HepG2 (cell line): ENCODE results near the gene ASIC3. TPM values are rescaled to one million over a fixed set of nuclear protein-coding genes. Genes with fewer than 3 reads are reported as not detected.
A peak's percentile ranks its signal among the peaks of the same experiment; 100 is the strongest.

Experiments used
- AGO2 ChIP-seq: fragments of 200-400 bp; formaldehyde crosslinking; optimal IDR thresholded peaks from 2 replicates; pipeline ENCODE3; 2017; ENCODE audit warnings: mild to moderate bottlenecking, low read depth, low read length, moderate library complexity
- EED ChIP-seq: sonication (generic); formaldehyde crosslinking; IDR thresholded peaks from 2 replicates; pipeline ENCODE4 v1.5.0; 2020; ENCODE audit warnings: mild to moderate bottlenecking, missing genetic modification reagents
- EHMT2 ChIP-seq: fragments of 200-600 bp; sonication (generic); IDR thresholded peaks from 2 replicates; pipeline ENCODE4 v1.7.0; 2017; ENCODE audit warnings: antibody characterized with exemption, low read depth, low read length, borderline replicate concordance
- HMG20A ChIP-seq: IDR thresholded peaks from 2 replicates; pipeline ENCODE4 v1.6.1; 2016; ENCODE audit warnings: borderline replicate concordance
- MEIS2 ChIP-seq: sonication (generic); formaldehyde crosslinking; IDR thresholded peaks from 2 replicates; pipeline ENCODE4 v1.9.0; 2021; ENCODE audit warnings: mild to moderate bottlenecking, missing genetic modification reagents
- MTF2 ChIP-seq: sonication (generic); formaldehyde crosslinking; IDR thresholded peaks from 2 replicates; pipeline ENCODE4 v1.5.0; 2020; ENCODE audit warnings: missing genetic modification reagents, borderline replicate concordance
- NFKB2 ChIP-seq: sonication (generic); formaldehyde crosslinking; IDR thresholded peaks from 2 replicates; pipeline ENCODE4 v1.4.0; 2020; ENCODE audit warnings: missing genetic modification reagents, borderline replicate concordance
- PTBP1 ChIP-seq: fragments of 200-400 bp; formaldehyde crosslinking; IDR thresholded peaks from 2 replicates; pipeline ENCODE4 v1.6.1; 2018; ENCODE audit warnings: low read length, low read depth; ENCODE audit not compliant: poor library complexity, severe bottlenecking
- RARA ChIP-seq: IDR thresholded peaks from 2 replicates; pipeline ENCODE4 v1.6.1; 2016; ENCODE audit warnings: missing genetic modification reagents, missing compliant biosample characterization
- RBM39 ChIP-seq: fragments of 200-400 bp; formaldehyde crosslinking; IDR thresholded peaks from one replicate; pipeline ENCODE4 v1.6.1; 2018; ENCODE audit warnings: antibody characterized with exemption, mild to moderate bottlenecking, low read depth, low read length; ENCODE audit not compliant: poor library complexity, severe bottlenecking
- RNF2 ChIP-seq: fragments of 450-650 bp; conservative IDR thresholded peaks from 2 replicates; pipeline ENCODE4 v1.6.1; 2016; ENCODE audit warnings: low read depth
- SSRP1 ChIP-seq: IDR thresholded peaks from 2 replicates; pipeline ENCODE4 v1.6.1; 2016; ENCODE audit warnings: control low read depth
- TBP ChIP-seq: sonication (generic); formaldehyde crosslinking; IDR thresholded peaks from 2 replicates; pipeline ENCODE4 v1.5.0; 2020; ENCODE audit warnings: missing genetic modification reagents
- ZFP36 ChIP-seq: fragments of 150-350 bp; IDR thresholded peaks from 2 replicates; pipeline ENCODE4 v1.6.1; 2018; ENCODE audit warnings: borderline replicate concordance, low read length, low read depth; ENCODE audit not compliant: partially characterized antibody
- ZNF264 ChIP-seq: sonication (generic); formaldehyde crosslinking; IDR thresholded peaks from 2 replicates; pipeline ENCODE4 v1.4.0; 2020; ENCODE audit warnings: missing genetic modification reagents
- ZNF30 ChIP-seq: sonication (generic); formaldehyde crosslinking; IDR thresholded peaks from 2 replicates; pipeline ENCODE4 v1.5.0; 2020; ENCODE audit warnings: mild to moderate bottlenecking, missing genetic modification reagents
- ZNF430 ChIP-seq: sonication (generic); formaldehyde crosslinking; IDR thresholded peaks from 2 replicates; pipeline ENCODE4 v1.9.0; 2021; ENCODE audit warnings: mild to moderate bottlenecking, missing genetic modification reagents
- ZNF790 ChIP-seq: sonication (generic); formaldehyde crosslinking; IDR thresholded peaks from 2 replicates; pipeline ENCODE4 v1.8.0; 2022; ENCODE audit warnings: missing genetic modification reagents, mild to moderate bottlenecking, borderline replicate concordance
- polyA plus RNA-seq, 8 experiments: library from polyadenylated mRNA; depleted of rRNA in 3 of 8; stranded (reverse) in 7 of 8; unstranded in 1 of 8; fragments of >200 nt; fragmentation: Illumina TruSeq in 4 of 8; extraction: Trizol in 4 of 8; gene quantifications; 2 replicates each; pipeline versions ENCODE4 v1.2.1 to v1.2.3, GENCODE V29; 2011 to 2016; ENCODE audit warnings: low read depth in 4 of 8, missing spikeins in 1 of 8, mixed read lengths in 1 of 8; ENCODE audit not compliant: insufficient read depth in 1 of 8
- total RNA-seq, 5 experiments: library from RNA; depleted of rRNA; stranded (reverse); fragments of >200 nt; fragmentation: Illumina TruSeq; extraction: Trizol; gene quantifications; 2 replicates each; pipeline ENCODE4 v1.2.3, GENCODE V29; 2016; ENCODE audit warnings: low read depth in 1 of 5
- TF ChIP-seq, protein P1 (sequence below), 2 experiments: sonication (generic) in 1 of 2; formaldehyde crosslinking in 1 of 2; IDR thresholded peaks; 2 replicates each; pipeline versions ENCODE4 v1.5.1 to v1.6.1; 2011 to 2020; ENCODE audit warnings: borderline replicate concordance in 1 of 2, low read depth in 1 of 2, low read length in 1 of 2, mild to moderate bottlenecking in 1 of 2, missing genetic modification reagents in 1 of 2, moderate library complexity in 1 of 2
- TF ChIP-seq, protein P2 (sequence below): sonication (generic); formaldehyde crosslinking; IDR thresholded peaks from 2 replicates; pipeline ENCODE4 v1.4.0; 2020; ENCODE audit warnings: missing genetic modification reagents
- TF ChIP-seq, protein P3 (sequence below): sonication (generic); formaldehyde crosslinking; IDR thresholded peaks from 2 replicates; pipeline ENCODE4 v1.8.1; 2023; ENCODE audit warnings: missing genetic modification reagents, inconsistent platforms, borderline replicate concordance
- TF ChIP-seq, protein P4 (sequence below): sonication (generic); formaldehyde crosslinking; IDR thresholded peaks from 2 replicates; pipeline ENCODE4 v1.4.0; 2020; ENCODE audit warnings: missing genetic modification reagents
- TF ChIP-seq, protein P5 (sequence below): sonication (generic); formaldehyde crosslinking; IDR thresholded peaks from 2 replicates; pipeline ENCODE4 v1.8.0; 2022; ENCODE audit warnings: mild to moderate bottlenecking, missing genetic modification reagents; ENCODE audit not compliant: insufficient replicate concordance

The ASIC3 gene
- total and polyA plus RNA-seq, 2 of the 13 experiments (the other 11 are each of a cell fraction or from before 2014, with no cell fraction given) = 0.51 TPM; not detected in 1

DNA sequence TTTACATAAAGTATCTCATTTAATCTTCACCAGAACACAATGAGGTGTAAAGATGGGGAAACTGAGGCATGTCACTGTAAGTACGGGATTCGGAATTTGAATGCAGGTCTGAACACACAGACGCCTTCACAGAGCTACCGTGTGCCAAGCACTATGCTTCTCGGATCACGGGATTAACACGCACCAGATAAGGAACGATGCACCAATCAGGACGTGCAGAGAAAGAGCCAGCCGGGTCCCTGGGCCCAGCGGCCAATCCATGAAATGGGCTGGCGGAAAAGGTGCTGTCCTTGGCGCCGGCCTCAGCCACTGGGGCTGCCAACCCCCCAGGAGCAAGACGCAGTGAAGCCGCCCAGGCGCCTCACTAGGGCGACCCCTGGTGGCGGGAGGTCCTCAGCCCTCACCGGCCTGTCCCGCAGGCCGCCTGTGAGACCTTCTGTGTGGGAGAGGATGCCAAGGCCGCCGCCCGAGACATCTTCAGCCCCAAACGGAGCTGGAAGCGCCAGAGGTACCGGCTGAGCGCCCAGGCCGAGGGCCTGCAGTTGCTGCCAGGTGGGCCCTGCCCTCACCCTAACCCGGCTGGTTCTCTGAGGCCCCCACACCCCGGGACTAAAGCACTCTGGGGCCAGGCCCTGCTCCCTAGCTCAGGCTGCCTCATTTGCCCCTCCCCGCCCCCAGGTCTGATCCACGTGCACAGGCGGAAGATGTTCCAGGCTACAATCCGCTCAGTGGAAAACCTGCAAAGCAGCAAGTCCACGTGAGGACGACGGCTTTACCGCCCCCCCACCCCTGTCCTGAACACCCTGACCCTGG is 39.6 kb upstream of the ASIC3 start (continued):
- TF ChIP-seq, protein P1, sequence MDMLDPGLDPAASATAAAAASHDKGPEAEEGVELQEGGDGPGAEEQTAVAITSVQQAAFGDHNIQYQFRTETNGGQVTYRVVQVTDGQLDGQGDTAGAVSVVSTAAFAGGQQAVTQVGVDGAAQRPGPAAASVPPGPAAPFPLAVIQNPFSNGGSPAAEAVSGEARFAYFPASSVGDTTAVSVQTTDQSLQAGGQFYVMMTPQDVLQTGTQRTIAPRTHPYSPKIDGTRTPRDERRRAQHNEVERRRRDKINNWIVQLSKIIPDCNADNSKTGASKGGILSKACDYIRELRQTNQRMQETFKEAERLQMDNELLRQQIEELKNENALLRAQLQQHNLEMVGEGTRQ (IDR thresholded peaks at IDR 0.05; ENCODE audit: low read depth, low read length) = no peak
- TF ChIP-seq, protein P1 (CRISPR knock-in tag; IDR thresholded peaks at IDR 0.05; ENCODE audit: borderline replicate concordance) = no peak
- no peak for TF ChIP-seq MTF2
- 0 out of 2 replicates have a peak, but pooled peaks have one; percentile 16 for TF ChIP-seq ZNF264
- TF ChIP-seq HMG20A (CRISPR knock-in tag) = 0 out of 2 replicates have a peak, but pooled peaks have one; percentile 18
- TF ChIP-seq SSRP1 = no peak
- TF ChIP-seq EED (CRISPR knock-in tag) = no peak
- TF ChIP-seq, protein P2, sequence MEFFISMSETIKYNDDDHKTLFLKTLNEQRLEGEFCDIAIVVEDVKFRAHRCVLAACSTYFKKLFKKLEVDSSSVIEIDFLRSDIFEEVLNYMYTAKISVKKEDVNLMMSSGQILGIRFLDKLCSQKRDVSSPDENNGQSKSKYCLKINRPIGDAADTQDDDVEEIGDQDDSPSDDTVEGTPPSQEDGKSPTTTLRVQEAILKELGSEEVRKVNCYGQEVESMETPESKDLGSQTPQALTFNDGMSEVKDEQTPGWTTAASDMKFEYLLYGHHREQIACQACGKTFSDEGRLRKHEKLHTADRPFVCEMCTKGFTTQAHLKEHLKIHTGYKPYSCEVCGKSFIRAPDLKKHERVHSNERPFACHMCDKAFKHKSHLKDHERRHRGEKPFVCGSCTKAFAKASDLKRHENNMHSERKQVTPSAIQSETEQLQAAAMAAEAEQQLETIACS = no peak
- TF ChIP-seq, protein P3, sequence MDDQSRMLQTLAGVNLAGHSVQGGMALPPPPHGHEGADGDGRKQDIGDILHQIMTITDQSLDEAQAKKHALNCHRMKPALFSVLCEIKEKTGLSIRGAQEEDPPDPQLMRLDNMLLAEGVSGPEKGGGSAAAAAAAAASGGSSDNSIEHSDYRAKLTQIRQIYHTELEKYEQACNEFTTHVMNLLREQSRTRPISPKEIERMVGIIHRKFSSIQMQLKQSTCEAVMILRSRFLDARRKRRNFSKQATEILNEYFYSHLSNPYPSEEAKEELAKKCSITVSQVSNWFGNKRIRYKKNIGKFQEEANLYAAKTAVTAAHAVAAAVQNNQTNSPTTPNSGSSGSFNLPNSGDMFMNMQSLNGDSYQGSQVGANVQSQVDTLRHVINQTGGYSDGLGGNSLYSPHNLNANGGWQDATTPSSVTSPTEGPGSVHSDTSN = no peak
- TF ChIP-seq EHMT2 = no peak
- TF ChIP-seq TBP (CRISPR knock-in tag) = no peak
- no peak for TF ChIP-seq ZNF430
- no peak for TF ChIP-seq ZNF790 (CRISPR knock-in tag)
- peak; percentile 28; the same call in 1 of the 2 replicates for TF ChIP-seq NFKB2 (CRISPR knock-in tag)
- no peak for TF ChIP-seq ZNF30 (CRISPR knock-in tag)
- peak; percentile 28 for TF ChIP-seq RARA
- TF ChIP-seq, protein P4, sequence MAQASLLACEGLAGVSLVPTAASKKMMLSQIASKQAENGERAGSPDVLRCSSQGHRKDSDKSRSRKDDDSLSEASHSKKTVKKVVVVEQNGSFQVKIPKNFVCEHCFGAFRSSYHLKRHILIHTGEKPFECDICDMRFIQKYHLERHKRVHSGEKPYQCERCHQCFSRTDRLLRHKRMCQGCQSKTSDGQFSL = 0 out of 2 replicates have a peak, but pooled peaks have one; percentile 37
- TF ChIP-seq AGO2 = no peak
- no peak for TF ChIP-seq PTBP1
- TF ChIP-seq RNF2 = no peak
- TF ChIP-seq, protein P5, sequence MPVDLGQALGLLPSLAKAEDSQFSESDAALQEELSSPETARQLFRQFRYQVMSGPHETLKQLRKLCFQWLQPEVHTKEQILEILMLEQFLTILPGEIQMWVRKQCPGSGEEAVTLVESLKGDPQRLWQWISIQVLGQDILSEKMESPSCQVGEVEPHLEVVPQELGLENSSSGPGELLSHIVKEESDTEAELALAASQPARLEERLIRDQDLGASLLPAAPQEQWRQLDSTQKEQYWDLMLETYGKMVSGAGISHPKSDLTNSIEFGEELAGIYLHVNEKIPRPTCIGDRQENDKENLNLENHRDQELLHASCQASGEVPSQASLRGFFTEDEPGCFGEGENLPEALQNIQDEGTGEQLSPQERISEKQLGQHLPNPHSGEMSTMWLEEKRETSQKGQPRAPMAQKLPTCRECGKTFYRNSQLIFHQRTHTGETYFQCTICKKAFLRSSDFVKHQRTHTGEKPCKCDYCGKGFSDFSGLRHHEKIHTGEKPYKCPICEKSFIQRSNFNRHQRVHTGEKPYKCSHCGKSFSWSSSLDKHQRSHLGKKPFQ (CRISPR knock-in tag) = peak; percentile 32
- no peak for TF ChIP-seq RBM39
- no peak for TF ChIP-seq ZFP36
- TF ChIP-seq MEIS2 (CRISPR knock-in tag) = no peak
